ENCODE results near the gene TNS4. TPM values are rescaled to one million over a fixed set of nuclear protein-coding genes. Genes with fewer than 3 reads are reported as not detected.
A peak's percentile ranks its signal among the peaks of the same experiment; 100 is the strongest.

Gene TNS4
- total and polyA plus RNA-seq, 9 of the 15 experiments (the other 6 are each of a cell fraction or from before 2014, with no cell fraction given): 0.04 to 0.73 (median 0.24) TPM; not detected in 1

DNA sequence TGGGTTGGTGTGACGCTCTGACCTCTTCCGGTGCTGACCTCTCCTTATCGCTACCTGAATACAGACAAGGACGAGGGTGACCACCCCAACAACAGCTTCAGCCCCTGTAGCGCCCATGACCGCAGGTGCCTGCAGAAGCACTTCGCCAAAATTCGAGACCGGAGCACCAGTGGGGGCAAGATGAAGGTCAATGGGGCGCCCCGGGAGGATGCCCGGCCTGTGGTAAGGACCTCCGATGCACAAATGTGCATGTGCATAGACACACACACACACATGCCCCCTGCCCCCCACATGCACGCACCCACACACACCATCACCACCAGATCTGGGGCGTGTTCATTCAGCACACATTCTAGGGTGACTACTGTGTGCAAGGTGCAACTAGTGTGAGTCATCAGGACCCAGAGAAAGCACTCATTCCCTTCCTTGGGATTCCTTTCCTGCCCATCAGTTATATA lies 48.5 kb downstream of the TNS4 start (continued):
- TF ChIP-seq RHOXF2B (CRISPR knock-in tag; conservative IDR thresholded peaks at IDR 0.05): no peak
- no peak for TF ChIP-seq ZFP30 (CRISPR knock-in tag; IDR thresholded peaks at IDR 0.05; ENCODE audit: borderline replicate concordance)
- no peak for TF ChIP-seq ARID2 (IDR thresholded peaks at IDR 0.05)

DNA sequence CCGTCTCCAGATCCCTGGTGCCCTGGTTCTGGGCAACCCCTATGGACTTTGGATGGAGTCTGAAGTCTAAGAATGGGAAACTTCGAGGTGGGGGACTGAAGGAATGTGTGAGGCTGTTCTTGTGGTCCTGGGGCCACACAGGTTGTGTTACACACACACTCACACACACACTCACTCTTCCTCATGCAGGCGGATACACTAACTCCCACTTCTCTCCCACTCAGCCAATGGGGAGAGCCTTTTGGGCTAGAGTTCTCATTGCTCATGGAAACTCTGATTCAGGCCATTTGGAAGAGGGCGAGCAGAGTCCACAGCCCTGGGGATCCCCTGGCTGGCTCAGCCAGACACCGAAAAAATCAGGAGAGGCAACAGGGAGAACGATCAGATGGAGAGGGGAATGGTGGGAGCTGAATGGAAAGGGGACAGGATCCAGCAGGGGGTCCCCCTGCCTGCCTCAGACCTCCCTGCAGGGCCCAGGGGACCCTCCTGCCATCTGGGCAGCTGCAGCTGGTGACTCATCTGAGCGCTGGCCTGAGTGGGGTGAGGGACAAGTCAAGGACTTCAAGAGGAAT lies 49.1 kb downstream of the TNS4 start:
- no peak overlapping the region for H3K4me2 ChIP-seq (ENCODE audit: insufficient read depth, low read length)
- BruUV-seq (replicated peaks): no TSS peak
- H3K27ac ChIP-seq (ENCODE audit: extremely low read depth, low read depth, low read length): no peak overlapping the region
- CTCF ChIA-PET (ENCODE audit: low intra/inter-chr PET ratio): no interaction called here
- no peaks in the 10 kb centered on the region for H3K9me3 ChIP-seq (replicated peaks; ENCODE audit: control insufficient read depth, insufficient read depth, low read depth, low read length)
- H3K36me3 ChIP-seq (ENCODE audit: control insufficient read depth, insufficient read depth, low read length): peaks cover 32% of the 10 kb centered on the region; the same call in 2 of the 3 replicates
- TF ChIP-seq ZNF584 (CRISPR knock-in tag; IDR thresholded peaks at IDR 0.05; ENCODE audit: low read depth): no peak
- no peak for TF ChIP-seq RCOR1 (IDR thresholded peaks at IDR 0.05; ENCODE audit: borderline replicate concordance in 1 of 2, low read depth in 2 of 2, low read length in 2 of 2)
- TF ChIP-seq, protein P1, sequence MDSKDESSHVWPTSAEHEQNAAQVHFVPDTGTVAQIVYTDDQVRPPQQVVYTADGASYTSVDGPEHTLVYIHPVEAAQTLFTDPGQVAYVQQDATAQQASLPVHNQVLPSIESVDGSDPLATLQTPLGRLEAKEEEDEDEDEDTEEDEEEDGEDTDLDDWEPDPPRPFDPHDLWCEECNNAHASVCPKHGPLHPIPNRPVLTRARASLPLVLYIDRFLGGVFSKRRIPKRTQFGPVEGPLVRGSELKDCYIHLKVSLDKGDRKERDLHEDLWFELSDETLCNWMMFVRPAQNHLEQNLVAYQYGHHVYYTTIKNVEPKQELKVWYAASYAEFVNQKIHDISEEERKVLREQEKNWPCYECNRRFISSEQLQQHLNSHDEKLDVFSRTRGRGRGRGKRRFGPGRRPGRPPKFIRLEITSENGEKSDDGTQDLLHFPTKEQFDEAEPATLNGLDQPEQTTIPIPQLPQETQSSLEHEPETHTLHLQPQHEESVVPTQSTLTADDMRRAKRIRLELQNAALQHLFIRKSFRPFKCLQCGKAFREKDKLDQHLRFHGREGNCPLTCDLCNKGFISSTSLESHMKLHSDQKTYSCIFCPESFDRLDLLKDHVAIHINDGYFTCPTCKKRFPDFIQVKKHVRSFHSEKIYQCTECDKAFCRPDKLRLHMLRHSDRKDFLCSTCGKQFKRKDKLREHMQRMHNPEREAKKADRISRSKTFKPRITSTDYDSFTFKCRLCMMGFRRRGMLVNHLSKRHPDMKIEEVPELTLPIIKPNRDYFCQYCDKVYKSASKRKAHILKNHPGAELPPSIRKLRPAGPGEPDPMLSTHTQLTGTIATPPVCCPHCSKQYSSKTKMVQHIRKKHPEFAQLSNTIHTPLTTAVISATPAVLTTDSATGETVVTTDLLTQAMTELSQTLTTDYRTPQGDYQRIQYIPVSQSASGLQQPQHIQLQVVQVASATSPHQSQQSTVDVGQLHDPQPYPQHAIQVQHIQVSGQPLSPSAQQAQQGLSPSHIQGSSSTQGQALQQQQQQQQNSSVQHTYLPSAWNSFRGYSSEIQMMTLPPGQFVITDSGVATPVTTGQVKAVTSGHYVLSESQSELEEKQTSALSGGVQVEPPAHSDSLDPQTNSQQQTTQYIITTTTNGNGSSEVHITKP (IDR thresholded peaks at IDR 0.05; ENCODE audit: partially characterized antibody): no peak
- TF ChIP-seq, protein P2, sequence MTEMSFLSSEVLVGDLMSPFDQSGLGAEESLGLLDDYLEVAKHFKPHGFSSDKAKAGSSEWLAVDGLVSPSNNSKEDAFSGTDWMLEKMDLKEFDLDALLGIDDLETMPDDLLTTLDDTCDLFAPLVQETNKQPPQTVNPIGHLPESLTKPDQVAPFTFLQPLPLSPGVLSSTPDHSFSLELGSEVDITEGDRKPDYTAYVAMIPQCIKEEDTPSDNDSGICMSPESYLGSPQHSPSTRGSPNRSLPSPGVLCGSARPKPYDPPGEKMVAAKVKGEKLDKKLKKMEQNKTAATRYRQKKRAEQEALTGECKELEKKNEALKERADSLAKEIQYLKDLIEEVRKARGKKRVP (CRISPR knock-in tag; IDR thresholded peaks at IDR 0.05): no peak
- TF ChIP-seq, protein P3, sequence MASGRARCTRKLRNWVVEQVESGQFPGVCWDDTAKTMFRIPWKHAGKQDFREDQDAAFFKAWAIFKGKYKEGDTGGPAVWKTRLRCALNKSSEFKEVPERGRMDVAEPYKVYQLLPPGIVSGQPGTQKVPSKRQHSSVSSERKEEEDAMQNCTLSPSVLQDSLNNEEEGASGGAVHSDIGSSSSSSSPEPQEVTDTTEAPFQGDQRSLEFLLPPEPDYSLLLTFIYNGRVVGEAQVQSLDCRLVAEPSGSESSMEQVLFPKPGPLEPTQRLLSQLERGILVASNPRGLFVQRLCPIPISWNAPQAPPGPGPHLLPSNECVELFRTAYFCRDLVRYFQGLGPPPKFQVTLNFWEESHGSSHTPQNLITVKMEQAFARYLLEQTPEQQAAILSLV (tag; IDR thresholded peaks at IDR 0.05): no peak
- TF ChIP-seq ELF4 (CRISPR knock-in tag; IDR thresholded peaks at IDR 0.05): no peak
- no peak for TF ChIP-seq XRCC4 (IDR thresholded peaks at IDR 0.05; ENCODE audit: extremely low read depth, insufficient read depth, insufficient read length)
- TF ChIP-seq ZNF780A (CRISPR knock-in tag; IDR thresholded peaks at IDR 0.05): no peak
- no peaks in the 10 kb centered on the region for H3K9me1 ChIP-seq (ENCODE audit: control insufficient read depth, insufficient read depth, low read length)
- intact Hi-C loops (cut with micrococcal nuclease) (no loop called here), in situ Hi-C loops (cut with MboI) (no loop called here)
- H3K27me3 ChIP-seq (ENCODE audit: control insufficient read depth in 2 of 2, insufficient read depth in 2 of 2, low read length in 2 of 2): no peaks in the 10 kb centered on the region
- peak overlapping the region in 1 of 2 experiments; percentile 66; a peak in 1 of 4 replicates for H3K9ac ChIP-seq (ENCODE audit: insufficient read depth in 1 of 2, low read depth in 2 of 2, low read length in 2 of 2)
- DNase-seq (ENCODE audit: extremely low read depth in 1 of 4, low spot score in 3 of 4): no peak
- FAIRE-seq: no peak
- POLR2A ChIA-PET: interaction anchor here (0.7 kb wide), 1 partner anchor 9 kb away, joined by 7 read pairs; no protein-coding TSS in a partner anchor
- 49% methylated on average over 6 of the region's 7 CpGs for WGBS (ENCODE audit: insufficient coverage, low coverage, missing lambda C conversion rate)
- no peak overlapping the region for H2AFZ ChIP-seq (ENCODE audit: low read depth, low read length)
- H3K79me2 ChIP-seq (ENCODE audit: control insufficient read depth, insufficient read depth, low read length): peaks cover 3% of the 10 kb centered on the region; the same call in 2 of the 3 replicates
- H3K4me3 ChIP-seq: no peak overlapping the region
- H4K20me1 ChIP-seq (replicated peaks; ENCODE audit: control insufficient read depth, insufficient read depth, low read length): no peaks in the 10 kb centered on the region
- peaks cover 5 to 11% of the 10 kb centered on the region in 2 experiments; a peak in 3 of 5 replicates for H3K4me1 ChIP-seq (replicated peaks in 1 of 2; ENCODE audit: control insufficient read depth in 2 of 2, insufficient read depth in 2 of 2, low read length in 2 of 2)
- ATAC-seq: no peak

All from K562 (cell line).